Right lung (tissue), 5 donors: ENCODE results near the gene RTL1. TPM values are rescaled to one million over a fixed set of nuclear protein-coding genes. Genes with fewer than 3 reads are reported as not detected.

Experiments used
- DNase-seq, 2 donors: peaks; one replicate each; pipeline ENCODE4 v3.0.0-alpha.2; 2013
- polyA plus RNA-seq, 5 donors: library from polyadenylated mRNA; unstranded; fragments of 120-200 nt; gene quantifications; one replicate each; pipeline versions ENCODE4 v1.2.1 to v1.2.3, GENCODE V29; 2013; ENCODE audit warnings: inconsistent platforms in 1 of 5, low replicate concordance in 1 of 5; ENCODE audit not compliant: insufficient read length in 5 of 5, insufficient read depth in 1 of 5

RTL1 gene
- polyA plus RNA-seq, 5 donors: 0.07 to 2.4 (median 0.11) TPM

DNA sequence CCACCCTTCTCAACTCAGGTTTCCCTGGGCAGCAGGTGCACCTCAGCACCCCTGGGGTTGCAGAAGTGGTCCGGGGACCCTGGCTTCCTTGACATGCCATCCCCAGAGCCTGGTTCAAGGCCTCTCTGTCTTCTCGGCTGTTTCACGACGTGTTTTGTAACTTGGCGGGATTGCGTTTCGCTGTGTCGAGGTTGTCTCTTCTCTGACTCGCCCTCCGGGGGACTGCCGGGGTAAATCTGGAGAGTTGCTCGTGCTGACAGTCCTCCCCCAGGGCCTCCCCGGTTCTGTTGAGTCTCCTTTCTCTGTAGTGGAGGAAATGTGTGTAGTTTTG, 52.0 kb downstream of the RTL1 start:
- DNase-seq: no peak

DNA sequence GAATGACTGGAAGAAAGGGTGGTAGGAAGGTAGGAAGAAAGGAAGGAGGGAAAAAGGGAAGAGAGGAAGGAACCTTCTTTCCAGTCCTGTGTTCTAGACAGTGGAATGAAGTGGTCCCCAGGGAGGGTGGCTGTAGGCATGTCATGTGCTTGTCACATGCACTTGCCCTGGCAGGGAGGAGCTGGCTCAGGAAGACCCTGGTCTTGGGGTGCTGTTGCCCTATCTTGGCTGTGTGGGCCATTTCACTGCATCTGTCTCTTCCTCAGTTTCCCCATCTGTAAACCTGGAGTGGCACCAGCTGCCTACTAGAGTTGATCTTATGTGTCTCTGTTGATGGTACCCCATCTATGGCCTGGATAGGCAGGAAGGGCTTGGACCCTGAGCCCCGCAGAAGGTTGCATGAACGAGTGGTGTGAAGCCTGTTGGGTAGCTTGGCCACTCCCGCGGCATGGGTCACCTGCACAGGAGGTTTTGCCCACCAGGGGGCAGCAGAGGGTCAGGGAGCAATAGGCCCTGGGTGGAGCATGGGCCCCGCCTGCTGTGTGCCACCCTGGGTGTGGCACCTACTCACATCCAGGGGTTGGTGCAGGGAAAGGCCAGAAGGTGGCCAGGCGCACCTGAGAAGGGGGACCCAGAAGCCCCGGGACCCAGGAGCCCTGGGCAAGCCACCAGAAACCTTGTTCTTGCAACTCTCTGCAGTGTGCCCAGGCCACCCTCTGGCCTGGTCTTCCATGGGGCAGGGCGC, 52.5 kb downstream of the RTL1 start:
- DNase-seq: no peak

DNA sequence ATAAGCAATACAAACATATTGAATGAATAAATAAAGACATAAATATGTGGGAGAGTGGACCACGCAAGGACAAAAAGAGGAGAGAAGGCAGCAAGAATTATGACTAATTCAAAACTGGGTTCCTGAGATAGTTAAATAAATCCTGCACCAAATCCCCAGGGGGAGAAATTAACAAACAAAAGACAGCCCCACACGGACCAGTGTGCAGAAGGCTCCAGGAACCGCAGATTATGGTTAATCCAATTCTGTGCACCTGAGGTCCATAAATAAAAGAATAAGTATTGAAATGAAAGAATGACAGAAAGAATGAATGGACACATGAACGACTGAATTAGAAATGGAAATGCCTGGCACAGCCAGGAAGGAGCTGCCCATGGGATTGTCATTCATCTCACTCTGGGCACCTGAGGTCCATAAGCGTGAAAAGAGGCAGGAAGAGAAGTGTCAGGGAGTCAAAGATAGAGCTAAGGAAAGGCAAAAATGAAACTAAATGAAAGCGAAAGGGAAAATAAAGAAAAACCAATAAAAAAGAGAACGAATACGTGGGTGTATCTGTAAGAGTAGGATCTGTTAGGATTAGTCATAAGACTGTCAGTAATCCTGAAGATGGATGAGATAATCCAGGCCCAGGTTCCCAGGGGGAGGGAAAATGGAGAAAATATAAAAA, 54.3 kb downstream of the RTL1 start:
- no peak for DNase-seq

DNA sequence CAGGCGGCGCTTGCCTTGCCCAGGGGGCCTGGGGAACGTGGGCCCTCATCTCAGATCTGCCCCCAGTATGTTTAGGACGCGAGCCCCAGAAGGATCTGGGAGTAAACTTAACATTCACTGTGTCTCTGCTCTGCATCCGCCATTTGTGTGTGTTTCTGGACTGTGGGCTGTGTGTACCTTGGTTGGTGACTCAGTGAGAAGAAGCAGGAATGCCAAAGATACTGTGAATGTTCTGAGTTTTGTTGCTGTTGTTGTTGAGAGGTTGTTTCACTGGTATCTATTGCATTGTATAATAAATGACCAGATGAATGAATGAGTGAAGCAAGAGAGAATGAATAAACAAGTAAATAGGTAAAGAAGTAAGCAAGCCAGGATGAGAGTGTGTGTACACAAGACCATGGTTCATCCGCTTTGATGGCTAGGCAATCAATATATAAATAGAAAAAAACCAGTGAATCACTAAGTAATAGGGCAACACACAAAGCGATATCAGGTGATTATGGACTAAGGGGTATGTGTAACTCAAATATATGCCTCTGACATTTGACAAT, 57.1 kb downstream of the RTL1 start:
- DNase-seq: no peak

DNA sequence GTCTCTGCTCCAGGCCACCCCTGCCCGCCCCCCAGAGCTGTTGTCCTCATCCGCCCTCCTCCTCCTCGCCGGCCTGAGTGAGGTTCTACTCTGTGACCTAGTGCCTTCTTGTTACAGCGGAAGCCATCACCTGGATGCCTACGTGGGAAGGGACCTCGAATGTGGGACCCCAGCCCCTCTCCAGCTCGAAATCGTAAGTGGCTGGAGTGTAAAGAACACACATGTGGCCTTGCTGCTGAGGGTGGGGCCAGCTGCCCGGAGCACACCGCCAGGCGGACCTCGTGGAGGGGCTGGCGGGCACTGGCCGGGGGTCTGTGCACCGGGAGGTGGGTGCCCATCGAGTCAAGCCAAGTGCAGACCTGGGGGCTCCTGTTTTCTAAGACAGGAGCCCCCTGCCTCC, 58.2 kb downstream of the RTL1 start:
- no peak for DNase-seq

DNA sequence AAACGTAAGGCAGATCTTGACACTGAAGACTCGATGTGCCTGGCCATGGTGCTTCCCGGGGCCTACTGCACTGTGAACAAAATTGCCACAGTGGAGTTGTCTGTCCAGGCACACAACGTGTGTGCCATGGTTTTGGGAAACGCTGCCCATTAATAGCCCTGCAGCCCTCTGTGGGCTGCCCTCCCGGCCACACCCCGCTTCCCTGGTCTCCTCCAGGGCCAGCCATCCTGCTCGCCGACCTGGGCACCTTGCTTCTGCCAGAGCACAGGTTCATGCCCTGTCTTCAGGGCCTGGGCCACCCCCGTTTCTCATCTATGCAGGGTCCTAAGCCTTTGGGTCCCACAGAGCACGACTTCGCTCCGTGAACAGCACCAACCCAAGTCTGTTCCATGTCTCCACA, 58.7 kb downstream of the RTL1 start:
- DNase-seq: no peak

DNA sequence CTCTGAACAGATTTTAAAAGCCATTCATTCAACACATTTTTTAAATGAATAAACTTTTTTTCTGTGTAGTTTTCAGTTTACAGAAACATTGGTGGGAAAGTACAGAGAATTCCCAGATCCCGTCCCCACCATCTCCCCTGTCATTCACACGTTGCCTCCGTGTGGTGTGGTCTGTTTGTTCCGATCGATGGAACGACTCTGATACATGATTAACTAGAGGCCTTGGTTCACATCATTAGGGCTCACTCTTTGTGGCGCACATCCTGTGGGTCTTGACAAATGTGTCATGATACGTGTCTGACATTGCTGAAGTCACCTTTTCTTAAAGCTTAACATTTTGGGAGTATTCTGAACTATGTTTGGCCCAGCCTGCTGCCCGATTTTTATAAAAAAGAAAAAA, 59.1 kb downstream of the RTL1 start:
- no peak for DNase-seq

DNA sequence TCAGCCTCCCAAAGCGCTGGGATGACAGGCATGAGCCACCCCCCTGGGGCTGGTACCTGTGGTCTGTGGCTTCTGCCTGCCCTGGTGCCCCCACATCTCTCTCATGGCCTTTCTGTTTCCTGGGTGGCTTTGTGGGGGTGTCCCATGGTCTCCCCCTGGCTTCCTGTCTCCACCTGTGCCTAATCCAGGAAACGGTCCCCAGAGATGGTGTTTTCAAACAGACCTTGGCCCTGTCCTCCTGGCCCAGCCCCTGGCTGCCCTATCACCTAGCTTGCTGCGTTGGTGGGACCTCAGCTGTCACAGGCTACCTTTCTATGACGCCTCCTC, 59.5 kb downstream of the RTL1 start:
- DNase-seq: no peak

DNA sequence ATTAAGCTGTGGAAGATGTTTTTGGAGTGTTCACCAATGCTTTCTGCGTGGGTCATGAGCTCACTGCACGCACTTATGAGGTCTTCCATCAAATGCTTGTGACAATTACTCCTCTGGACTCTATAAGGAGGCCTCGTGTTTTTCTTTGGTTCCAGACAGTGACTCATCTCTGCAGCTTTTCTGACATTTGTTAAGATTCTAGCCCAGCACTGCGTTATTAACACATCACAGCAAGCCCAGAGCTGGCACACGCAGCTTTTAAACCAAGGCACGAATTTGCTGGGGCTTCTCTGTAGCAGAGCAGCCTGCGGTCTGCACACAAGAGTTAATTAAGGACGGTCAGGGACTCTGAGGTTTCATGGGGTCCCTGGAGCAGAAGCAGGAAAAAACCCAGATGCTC, 60.7 kb downstream of the RTL1 start:
- DNase-seq: no peak

DNA sequence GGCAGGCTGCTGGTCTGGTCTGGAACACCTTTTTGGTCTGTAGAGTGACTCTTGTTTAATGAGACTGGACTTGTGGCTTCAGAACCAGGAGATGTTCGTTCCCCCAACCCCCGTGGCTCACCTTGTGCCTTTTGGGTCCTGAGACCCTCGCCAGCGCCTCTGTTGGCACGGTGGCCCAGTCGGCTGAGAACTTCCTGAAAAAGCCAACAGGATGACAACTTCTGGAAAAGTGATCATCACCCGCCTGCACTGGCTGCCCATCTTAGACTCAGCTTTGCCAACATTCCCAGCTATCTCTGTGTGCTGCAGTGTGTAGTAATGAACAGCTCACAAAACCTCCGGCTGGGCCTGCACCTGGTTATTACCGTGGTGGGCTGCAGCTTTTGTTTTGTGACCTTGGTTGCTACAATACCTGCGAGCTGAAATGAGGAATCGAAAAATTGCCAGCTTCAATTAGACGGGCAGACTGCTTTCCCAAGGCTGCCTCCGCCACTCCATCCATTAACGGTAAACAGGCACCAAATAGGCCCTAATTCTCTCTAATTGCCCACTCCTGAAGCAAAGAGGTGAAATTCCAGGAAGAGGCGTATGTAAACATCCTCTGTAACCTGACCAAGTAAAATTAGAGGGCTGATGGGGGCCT, 61.6 kb downstream of the RTL1 start:
- DNase-seq: no peak

DNA sequence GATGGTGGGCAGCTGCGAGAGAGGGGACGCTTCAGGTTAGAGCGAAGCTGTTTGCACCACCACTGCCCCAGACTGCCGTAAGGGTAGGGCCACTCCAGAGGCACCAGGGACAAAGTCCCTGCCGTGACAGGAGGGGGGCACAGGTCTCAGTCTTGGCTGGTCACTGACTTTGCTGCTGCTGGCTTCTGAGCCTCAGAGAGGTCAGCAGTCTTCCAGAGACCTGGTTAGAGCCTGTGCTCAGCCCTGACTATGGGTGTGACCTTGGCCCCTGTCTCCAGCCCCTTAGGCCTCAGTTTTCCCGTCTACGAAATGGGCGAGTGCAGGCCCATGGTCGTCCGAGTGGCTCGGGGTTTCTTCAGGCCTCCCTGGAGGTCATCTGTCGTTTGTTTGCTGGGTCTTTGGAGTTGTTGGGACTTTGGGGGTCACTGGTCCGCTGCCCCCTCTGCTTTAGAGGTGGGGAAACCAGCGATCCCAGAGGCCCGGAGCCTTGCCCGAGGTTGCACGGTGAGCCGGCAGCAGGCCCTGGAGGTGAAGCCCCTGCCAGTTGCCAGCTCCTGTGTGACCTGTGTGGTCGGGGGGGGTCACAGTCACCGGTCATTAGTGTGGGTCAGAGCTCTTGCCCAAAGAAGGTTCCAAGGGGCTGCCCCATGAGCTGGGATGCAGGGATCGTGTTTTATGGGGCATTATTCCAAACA, 62.3 kb downstream of the RTL1 start:
- DNase-seq: no peak

DNA sequence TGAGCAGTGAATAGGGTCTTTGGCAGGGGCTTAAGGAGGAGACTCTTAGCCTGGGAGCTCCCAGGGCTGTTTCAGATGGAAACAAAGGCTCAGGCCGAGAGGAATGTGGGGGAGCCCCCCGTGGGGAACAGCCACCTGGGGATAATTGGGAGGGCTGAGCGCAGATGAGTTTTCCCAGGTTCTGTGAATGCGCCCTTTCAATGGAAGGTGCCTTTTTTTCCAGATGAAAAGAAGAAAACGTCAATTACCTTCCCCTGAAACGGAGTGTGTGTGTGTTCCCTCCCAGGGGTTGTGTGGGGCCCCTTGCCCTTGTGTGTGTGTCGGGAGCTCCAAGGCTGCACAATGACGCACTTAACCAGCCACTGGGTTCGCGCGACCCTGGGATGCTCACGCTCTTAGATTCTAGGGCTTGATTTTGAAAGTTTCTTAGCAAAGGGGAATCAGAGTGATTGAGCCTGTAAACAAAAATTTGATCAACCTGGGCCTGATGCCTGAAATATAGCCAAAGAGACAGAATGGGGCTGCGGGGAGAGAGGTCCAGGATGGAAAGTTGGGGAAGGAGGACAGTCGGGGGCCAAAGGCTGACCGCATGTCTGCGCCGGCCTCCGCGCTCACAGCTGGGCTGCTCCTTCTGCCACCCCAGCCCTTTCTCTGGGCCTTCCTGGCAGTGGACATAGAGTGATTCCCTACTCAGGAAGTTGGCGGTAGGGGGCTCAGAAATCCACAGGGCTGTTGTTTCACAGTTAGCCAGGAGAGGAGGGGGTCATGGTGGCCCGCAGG, 63.0 kb downstream of the RTL1 start:
- DNase-seq: no peak

DNA sequence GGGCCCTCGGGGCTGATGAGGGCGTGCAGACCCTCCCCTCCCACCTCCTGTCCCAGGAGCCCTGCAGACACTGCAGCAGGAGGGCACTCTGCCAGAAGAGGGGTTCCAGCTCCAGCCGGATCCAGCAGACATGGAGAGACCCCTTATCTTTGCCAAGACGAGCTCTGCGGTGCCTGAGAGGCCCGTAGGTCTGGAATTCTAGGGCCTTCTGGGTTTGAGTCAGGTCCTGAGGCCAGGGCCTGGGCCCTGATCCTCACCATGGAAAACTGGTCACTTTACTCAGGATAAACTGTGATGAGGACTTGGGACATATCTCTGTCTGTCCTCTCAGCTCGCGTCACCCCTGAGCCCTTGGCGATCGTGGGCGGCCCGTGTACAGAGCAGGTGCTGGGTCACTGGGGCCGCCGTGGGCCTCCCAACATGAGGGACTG, 63.8 kb downstream of the RTL1 start:
- DNase-seq: no peak

DNA sequence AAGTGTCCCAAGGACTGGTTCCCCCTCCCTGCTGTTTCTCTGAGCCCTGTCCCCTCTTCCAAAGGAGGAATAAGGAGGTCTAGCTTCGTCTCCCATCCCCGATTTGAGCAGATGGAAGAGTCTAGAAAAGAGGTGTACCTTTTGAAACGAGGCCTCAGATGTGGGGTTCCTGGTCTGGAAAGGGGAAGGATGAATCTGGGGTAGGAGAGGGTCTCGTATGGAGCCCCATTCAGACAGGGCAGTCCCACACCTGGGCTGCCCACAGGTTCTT, 64.3 kb downstream of the RTL1 start:
- no peak for DNase-seq

DNA sequence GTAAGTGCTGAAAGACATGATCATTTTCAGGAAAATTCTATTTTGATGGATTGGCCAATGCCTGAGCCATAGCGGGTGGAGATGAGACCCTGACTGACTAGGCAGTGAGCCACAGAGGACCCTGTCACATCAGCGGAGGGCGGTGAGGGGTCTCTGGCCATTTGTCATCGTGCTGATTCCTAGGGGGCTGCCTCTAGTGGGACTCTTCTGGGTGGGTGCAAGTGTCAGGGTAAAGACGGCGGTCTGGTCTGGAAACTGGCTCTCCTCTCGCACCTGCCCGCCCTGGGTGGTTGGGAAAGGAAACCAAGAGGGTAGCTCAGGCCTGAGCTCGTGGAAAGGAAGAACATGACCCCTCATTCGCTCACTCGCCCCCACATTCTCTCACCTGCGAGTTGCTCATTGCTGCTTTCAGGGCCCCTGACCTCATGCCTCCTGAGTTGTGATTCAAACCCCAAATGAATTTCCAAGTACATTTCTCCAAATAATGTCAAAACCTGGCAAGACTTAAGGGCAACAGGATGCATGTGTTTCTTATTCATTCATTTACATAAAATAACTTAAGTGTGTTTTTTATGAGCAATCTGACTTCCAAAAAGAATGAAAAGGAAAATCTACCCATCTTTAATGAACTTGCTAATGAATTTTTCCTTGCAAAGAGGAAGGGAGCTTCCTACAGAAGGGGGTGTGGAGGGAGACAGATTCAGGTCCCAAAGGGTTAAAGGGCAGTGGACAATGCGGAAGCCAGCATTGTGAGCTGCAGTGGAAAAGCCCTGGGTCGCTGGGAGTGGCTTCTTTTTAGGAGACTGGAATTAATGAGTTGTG, 64.8 kb downstream of the RTL1 start:
- DNase-seq: no peak

DNA sequence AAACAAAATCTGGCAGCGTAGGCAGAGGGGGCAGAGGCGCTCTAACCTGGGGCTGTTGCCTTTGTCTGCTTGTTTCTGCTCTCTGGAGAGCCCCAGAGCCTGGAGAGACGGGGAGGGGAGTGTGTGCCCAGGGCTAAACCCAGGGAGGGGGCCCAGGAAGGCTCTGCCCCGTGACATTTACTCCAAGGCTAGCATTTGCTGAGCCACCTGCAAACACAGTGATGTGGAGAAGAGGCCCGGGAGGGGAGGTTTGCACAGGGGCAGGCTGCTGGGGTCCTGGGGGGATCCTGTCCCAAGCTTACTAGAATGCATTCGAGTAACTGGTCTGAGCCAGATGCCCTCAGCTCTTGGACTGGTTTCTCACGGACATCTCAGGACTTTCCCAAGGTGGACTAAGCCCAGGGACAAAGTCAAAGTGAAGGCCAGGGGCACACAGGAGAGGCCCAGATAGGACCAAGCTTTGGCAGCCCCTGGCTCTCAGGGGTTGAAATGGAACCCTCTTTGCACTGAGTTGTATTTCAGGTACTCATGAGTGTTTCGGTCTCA, 65.6 kb downstream of the RTL1 start:
- no peak for DNase-seq

DNA sequence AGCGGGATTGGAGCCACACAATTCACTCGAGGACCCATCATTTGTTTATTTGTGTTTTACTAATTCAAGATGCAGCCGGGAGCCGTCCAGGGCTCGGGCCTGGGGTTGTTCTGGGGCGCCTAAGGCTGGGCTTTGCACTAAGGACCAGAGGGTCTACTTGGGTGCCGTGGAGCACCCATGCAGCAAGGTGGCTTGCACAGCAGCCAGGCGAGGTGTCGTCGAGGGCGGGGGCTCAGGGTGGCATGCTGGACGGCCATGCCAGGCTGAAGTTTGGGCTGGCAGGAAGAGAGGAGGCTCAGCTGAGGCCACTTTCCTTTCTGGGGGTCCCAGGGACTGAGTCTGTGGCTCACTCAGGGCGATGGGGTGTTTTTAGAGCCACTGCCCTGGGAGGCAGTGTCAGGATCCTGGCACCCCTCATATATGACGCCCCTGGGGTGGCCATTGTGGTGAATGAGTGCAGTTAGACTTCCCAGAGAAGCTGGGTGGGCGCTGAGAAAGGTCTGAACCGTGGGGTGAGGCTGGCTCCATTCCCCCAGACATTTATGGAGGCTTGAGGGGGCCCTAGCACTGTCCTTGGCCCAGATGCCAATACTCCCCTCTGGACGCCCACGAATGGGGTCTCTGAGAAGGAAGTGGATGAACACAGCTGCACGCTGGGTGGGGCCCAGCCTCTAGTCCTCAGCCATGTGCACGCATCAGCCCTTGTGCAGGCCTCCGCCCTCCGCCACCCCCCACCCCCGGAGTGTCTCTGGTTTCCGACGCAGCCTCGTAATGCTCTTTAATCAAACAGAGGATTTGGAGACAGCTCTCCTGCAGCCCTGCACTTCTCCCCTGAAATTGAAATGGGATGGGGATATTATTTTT, 66.3 kb downstream of the RTL1 start:
- no peak for DNase-seq

DNA sequence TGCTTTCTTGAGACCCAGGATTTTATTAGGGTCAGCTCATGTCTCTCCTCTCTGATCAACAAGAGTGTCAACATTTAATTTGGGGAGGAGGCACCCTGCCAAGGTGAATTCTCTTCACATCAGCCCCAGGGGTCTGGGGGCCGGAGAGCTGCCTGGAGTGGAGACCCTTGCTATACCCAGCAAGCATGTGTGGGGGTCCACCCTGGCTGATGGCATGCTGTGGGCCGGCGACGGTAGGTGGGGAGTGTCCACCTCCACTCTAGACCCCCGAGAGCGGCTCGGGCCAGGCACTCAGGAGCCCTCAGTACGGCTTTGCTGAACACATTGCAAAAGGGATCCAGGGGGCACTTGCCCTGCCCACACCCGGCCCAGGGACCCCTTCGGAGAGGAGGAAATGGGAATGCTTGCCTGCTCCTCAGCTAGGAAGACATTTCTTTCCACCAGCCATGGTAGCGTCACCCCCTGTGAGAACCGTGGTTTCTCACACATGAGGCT, 67.2 kb downstream of the RTL1 start:
- no peak for DNase-seq

DNA sequence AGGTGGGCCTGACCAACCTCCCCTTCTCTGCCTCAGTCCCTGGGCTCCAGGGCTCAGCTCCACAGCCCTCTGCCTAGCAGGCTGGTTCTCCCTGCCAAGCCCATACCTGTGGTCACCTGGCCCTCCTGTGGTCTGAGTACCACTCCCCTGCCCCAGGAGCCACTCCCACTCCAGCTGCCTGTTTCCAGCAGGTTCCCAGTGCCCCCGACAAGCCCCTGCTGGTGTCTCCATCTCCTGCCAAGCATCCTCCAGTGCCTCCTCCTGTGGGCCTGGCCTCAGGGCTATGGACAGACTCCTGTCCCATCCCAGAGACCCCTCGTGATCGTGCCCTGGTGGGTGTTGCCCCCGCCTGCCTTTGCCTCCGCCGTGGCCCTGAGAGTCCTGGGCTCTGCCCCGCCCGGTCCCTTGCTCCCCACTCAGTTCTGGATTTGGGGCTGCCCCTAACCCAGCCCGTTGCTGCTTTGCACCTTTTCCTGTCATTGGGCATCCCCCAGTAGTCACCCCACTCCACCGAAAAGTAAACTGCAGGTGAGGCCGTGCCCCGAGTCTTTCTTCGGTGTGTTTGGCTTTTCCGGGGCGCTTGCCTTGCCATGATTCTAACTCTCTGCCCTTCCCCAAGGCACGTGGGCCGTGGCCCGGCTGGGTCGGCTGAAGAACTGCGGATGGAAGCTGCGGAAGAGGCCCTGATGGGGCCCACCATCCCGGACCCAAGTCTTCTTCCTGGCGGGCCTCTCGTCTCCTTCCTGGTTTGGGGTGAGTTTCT, 67.8 kb downstream of the RTL1 start:
- DNase-seq: no peak
